Bronchial epithelial cell (primary cell): ENCODE data around the gene PAPPA2. TPM values are rescaled to one million over a fixed set of nuclear protein-coding genes. Genes with fewer than 3 reads are reported as not detected.

Experiments used
- DNase-seq: peaks from one replicate; pipeline ENCODE4 v3.0.0-alpha.2; 2010; ENCODE audit warnings: low read depth
- FAIRE-seq: peaks from 2 replicates; lab custom pipeline; 2011; peaks lifted over from hg19 to GRCh38; lab: Jason Lieb, UNC
- H3K27me3 ChIP-seq: 2 replicates; pipeline ENCODE4 v1.5.1; 2011; ENCODE audit warnings: low read length; ENCODE audit not compliant: control insufficient read depth, insufficient read depth
- H3K36me3 ChIP-seq: 2 replicates; pipeline ENCODE4 v1.5.1; 2011; ENCODE audit warnings: low read length; ENCODE audit not compliant: control insufficient read depth, insufficient read depth
- H3K4me3 ChIP-seq: 2 replicates; pipeline ENCODE4 v1.5.1; 2011; ENCODE audit warnings: mild to moderate bottlenecking, low read depth, low read length, control low read depth
- total RNA-seq: library from RNA; depleted of rRNA; stranded (reverse); fragments of >200 nt; gene quantifications from 2 replicates; pipeline ENCODE4 v1.2.1, GENCODE V29; 2014
- TF ChIP-seq, protein P1 (sequence below): IDR thresholded peaks from 2 replicates; pipeline ENCODE4 v1.5.1; 2011; ENCODE audit warnings: mild to moderate bottlenecking, moderate library complexity, low read length, control low read depth, inconsistent platforms; ENCODE audit not compliant: insufficient read depth, severe bottlenecking

Gene PAPPA2
- total RNA-seq, 1 donor from 2014 or later = 8.7 TPM

DNA sequence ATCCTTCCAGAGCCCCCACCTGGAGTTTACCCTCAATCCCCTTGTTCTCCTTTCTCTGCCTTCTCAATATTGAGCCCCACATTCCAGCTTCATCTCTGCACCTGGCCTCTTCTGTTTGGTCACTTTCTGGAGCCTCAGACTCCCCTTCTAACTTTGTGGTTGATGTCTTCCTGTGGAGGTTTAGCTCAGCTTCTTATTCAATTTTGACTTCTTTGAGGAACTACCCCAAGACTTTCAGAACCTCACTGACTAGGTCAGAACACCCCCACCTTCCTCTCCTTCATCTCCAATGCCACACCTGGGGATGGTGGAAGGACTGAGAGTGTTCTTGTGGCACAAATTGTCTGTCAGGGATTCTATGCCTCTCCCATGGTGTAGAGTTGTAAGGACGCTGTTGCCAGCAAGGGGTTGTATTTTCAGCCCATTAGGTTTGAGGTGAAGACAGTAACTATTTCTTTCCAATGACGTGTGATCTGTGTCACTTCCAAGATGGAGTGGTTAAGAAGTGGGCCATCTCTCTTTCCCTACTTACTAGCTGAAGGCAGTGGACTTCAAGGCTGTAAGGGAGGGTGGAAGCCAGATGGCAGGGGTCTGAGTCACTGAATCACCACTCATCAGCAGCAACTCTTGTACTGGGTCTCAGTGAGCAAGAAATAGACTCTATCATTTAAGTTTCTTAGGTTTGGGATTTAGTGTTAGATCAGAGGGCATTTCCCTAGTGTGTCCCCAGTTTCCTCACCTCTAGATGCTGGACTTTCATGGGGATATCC is 80.6 kb downstream of the PAPPA2 start:
- H3K27me3 ChIP-seq = no peaks in the 10 kb centered on the region
- FAIRE-seq (no peak), DNase-seq (no peak)

DNA sequence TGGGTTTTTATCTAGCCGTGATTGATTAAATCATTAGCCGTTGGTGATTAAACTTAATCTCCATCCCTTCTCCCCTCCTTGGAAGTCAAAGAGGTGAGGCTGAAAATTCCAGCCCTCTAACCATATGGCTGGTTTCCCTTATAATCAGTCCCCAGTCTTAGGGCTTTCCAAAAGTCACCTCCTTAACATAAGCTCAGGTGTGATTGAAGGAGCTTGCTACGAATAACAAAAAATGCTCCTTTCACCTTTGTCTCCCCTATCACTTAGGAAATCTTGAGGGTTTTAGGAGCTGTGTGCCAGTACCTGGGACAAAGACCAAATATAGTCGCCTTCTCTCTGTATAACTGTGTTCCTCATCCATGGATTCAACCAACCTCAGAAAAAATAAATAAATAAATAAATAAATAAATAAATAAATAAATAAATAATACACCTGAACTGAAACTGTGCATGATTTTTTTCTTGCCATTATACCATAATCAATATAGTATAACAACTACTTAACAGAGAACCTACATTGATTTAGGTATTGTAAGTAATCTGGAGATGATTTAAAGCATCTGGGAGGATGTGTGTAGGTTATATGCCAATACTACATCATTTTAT is 82.2 kb downstream of the PAPPA2 start:
- Histone ChIP-seq H3K27me3 (no peaks in the 10 kb centered on the region), H3K36me3 (no peaks in the 10 kb centered on the region), H3K4me3 (no peak overlapping the region)
- TF ChIP-seq, protein P1, sequence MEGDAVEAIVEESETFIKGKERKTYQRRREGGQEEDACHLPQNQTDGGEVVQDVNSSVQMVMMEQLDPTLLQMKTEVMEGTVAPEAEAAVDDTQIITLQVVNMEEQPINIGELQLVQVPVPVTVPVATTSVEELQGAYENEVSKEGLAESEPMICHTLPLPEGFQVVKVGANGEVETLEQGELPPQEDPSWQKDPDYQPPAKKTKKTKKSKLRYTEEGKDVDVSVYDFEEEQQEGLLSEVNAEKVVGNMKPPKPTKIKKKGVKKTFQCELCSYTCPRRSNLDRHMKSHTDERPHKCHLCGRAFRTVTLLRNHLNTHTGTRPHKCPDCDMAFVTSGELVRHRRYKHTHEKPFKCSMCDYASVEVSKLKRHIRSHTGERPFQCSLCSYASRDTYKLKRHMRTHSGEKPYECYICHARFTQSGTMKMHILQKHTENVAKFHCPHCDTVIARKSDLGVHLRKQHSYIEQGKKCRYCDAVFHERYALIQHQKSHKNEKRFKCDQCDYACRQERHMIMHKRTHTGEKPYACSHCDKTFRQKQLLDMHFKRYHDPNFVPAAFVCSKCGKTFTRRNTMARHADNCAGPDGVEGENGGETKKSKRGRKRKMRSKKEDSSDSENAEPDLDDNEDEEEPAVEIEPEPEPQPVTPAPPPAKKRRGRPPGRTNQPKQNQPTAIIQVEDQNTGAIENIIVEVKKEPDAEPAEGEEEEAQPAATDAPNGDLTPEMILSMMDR = no peak
- DNase-seq = no peak
- FAIRE-seq = no peak

More for the DNA sequence above, 80.6 kb downstream of the PAPPA2 start:
- TF ChIP-seq, protein P1 = no peak
- Histone ChIP-seq H3K36me3 (no peaks in the 10 kb centered on the region), H3K4me3 (no peak overlapping the region)

GRCh38 chr1:176546825-176547224 is 83.8 kb downstream of the PAPPA2 start:
- Histone ChIP-seq H3K4me3 (no peak overlapping the region), H3K27me3 (no peaks in the 10 kb centered on the region), H3K36me3 (no peaks in the 10 kb centered on the region)
- DNase-seq = no peak
- no peak for FAIRE-seq
- TF ChIP-seq, protein P1 = no peak

GRCh38 chr1:176551146-176551545 is 88.2 kb downstream of the PAPPA2 start:
- DNase-seq (no peak), FAIRE-seq (no peak)
- TF ChIP-seq, protein P1 = no peak
- Histone ChIP-seq H3K27me3 (no peaks in the 10 kb centered on the region), H3K4me3 (no peak overlapping the region), H3K36me3 (no peaks in the 10 kb centered on the region)

DNA sequence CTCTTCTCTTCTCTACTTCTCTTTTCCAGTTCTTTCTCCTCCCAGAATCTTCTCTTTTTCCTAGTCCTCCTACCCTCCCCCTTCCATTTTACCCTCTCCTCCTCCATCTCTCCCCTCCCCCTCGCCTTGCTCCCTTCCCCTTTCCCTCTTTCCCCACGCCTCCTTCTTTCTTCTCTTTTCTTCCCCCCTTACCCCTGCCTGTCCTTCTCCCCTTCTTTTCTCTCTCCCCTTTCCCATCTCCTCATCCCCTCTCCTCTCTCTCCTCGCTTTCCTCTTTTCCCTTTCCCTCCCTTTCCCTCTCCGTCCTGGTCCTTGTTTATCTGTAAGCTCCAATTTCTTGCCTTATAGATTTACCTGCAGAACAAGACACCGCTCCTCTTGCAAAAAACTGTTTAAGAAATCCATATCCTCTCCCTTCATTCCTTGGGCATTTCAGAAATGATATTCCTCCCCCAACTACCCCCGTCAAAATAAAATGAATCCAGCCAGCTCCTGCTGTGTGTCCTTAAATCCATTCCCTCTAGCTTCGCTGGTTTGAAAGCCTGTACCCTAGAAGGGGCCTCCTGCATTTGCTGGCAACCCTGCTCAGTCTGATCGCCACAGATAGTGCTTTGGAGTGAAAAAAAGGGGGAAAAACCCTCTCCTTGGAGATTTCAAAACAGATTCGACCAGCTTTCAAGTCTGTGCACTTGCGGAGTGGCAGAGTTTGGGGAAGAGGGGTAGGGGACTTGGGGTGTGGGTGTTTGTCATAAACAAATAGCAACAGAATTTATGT is 89.4 kb downstream of the PAPPA2 start:
- Histone ChIP-seq H3K4me3 (no peak overlapping the region), H3K27me3 (no peaks in the 10 kb centered on the region), H3K36me3 (no peaks in the 10 kb centered on the region)
- FAIRE-seq (no peak), DNase-seq (no peak)
- TF ChIP-seq, protein P1 = no peak
